GM19240 (cell line): ENCODE data around the gene ARSB.

Experiments used
- DNase-seq: peaks from one replicate; pipeline ENCODE4 v3.0.0; 2011; ENCODE audit warnings: low spot score; ENCODE audit not compliant: insufficient read length

Gene ARSB

GRCh38 chr5:78985116-78985724 is at the start of gene ARSB:
ARSB (minus strand) TSS chr5:78985310; CDS start chr5:78985248, 62 bp downstream.
- peak; percentile 4 for DNase-seq

- no peak for DNase-seq
Observed at GRCh38 chr5:79032782-79033181, 47.7 kb upstream of the ARSB start.

DNA sequence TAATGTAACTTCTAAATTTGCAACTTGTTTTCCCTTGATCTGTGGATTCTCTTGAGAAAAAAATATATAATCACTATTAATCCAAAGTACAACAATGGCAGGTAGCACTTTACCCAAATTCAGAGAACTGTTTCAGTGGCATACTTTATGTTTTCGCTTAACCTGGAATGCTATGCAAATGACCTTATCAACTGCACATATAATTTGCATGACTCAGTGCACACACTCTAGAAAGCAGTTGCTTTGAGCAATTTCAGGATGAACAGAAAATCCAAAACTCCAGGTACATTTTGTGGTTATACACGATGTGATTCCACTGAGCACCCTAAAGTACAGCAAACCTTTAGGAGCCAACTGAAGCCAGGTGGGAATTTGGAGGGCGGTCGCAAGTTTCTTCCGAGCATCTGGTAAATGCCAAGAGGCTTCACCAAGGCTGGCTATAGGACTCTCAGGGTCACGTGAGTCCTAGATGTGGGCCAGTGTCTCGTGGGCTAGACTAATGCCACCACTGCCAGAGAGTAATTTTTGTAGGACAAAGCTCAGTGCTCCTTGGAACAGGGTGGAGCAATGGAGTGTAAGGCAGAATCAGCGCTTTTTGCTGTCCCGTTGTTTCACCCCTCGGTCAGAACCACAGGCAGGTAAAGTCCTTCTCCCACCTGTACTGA is 47.1 kb upstream of the ARSB start:
- DNase-seq = no peak

DNA sequence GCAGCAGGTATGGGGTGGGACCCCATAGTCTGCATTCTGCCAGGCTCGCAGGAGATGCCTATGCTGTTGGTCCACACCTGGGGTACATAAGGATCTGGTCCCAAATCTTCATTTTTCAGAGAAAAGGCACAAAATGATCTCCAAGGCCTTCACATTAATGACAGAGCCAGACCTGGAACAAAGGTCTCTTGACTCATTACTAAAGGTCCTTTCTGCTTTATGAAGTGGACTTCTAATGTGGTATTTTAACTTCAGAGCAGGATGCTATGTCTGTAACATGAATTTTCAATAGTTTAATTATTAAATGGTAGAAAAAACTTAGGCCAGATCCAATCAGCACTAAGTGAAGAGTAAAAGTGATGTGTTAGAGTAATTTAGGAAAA is 46.4 kb upstream of the ARSB start:
- no peak for DNase-seq

GRCh38 chr5:79030663-79031484 is 45.8 kb upstream of the ARSB start:
- no peak for DNase-seq

DNA sequence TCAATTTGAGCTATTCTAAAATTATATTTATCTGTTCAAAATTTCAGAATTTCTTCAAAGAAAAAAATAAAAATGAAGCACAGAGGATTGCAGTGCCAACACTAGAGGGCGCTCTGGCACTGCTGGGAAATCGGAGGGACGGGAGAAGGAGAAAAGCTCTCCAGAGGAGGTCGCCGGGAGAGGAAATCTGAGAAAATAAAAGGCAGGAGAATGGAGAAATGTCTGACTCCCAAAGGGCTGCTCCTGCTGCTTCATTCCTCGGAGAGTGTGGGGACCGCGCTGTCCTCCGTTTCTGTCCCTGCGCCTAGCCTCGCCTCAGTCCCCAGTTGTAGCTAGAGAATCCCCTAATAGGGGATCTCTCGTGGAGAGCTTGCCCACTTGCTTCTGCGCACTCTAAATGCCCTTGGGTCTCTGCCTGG is 40.0 kb upstream of the ARSB start:
- DNase-seq = no peak

- DNase-seq = no peak
Observed at GRCh38 chr5:79023947-79024346, 38.8 kb upstream of the ARSB start.

DNA sequence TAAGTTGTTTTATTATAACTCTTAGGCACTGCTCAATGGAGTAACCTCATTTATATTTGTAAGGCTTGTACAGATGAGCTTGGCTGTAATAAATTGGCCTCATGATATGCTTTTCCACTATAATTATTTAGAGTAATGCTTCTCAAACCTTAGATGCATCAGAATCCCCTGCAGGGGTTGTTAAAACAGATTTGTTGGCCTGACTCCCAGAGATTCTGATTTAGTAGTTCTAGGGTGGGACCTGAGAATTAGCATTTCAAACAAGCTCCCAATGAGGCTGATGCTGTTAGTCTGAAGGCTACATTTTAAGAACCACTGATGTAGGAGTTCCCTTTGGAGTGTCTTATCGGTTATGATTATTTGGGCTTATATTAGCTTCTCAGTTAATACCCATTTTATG is 38.2 kb upstream of the ARSB start:
- no peak for DNase-seq

DNA sequence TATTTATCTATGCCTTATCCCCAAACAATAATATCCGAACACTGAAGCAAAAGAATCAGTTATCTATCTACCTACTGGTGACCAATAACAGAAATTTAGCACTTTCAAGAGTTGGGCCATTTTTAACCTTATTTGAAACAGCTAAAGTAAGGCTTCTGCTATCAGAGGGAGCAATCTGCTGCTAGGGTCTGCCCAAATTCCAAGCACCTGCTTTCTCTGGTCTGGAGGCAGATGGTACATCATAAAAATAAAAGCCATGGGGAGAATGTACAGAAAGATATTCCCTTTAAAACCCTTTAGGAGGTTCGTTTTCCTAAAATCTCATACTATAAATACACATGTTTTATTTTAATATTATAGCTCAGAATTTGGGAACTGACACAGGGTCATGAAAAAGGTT is 37.7 kb upstream of the ARSB start:
- no peak for DNase-seq

- DNase-seq = no peak
Observed at GRCh38 chr5:79021753-79022152, 36.6 kb upstream of the ARSB start.

DNA sequence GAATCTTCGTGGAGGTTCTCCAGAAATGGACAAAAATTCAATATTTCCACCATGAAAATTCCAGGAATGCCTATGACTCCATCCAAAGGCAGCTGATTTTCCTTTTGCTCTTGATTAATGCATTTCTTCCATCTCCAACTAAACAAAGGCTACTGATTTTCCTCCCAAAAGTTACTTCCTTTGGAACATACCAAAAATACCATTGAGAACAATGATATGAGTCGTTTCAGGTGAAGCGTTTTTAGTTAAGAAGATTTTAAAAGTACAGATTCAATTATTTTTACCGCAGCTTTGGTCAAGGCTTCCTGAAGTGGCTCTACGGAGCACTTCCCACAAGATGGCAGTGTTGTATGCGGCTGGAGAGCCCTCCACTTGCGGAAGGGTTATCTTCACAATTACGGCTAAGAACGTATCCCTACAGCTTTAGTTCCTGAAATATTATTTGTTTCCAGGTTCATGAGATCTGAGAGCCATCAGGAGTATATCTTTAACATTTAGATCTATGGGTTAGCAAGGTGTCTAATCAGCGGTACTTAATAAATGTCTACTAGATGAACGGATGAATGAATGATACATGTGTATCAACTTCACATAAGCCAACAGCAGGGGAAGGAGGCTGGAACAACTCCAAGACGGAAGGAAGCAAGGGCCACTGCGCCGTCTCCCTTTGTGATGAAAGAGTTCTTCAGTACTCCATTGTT is 35.9 kb upstream of the ARSB start:
- DNase-seq = no peak

DNA sequence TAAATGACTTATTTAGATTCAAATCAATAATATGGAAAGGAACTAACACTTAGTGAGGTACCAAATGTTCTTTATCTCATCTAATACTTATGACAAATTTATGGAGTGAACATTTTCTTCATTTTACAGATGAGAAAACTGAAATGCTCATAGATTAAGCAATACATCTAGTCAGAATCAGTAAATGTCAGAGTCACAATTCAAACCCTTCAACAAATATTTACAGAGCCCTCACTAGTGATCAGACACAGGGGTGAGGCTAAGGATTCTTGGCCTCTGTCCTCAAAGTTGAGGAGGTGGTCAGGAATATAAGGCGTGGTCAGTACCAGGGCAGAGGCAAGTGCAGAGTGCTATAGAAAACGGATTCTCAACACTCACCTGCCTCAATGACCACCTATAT is 29.5 kb upstream of the ARSB start:
- DNase-seq = no peak

DNA sequence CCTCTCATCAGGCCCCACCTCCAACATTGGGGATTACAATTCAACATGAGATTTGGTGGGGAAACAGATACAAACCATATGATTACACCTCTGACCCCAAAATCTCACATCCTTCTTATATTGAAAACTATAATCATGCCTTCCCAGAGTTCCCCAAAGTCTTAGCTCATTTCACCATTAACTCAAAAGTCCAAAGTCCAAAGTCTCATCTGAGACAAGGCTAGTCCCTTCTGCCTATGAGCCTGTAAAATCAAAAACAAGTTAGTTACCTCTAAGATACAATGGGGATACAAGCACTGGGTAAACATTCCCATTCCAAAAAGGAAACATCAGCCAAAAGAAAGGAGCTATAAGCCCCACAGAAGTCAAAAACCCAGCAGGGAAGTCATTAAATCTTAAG is 26.8 kb upstream of the ARSB start:
- DNase-seq = no peak

DNA sequence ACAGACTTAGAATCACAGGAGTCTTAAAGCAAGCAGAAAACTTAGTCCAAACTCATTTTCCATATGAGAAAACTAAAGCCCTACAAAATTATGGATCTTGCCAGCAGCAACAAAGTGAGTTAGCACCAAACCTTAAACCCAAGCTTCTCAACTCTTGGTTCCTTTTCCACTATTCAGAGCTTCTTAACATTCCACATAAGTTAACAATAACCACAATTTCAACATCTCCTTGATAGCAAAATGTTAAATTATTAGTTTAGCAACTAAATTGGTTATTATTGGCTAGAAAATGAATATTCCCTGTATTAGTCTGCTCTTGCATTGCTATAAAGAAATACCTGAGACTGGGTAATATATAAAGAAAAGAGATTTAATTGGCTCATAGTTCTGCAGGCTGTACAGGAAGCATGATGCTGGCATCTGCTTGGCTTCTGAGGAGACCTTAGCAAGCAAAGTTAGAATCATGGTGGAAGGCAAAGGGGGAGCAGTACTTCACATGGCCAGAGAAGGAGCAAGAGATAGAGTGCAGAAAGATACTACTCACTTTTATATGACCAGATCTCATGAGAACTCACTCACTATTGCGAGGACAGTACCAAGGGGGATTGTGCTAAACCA is 26.2 kb upstream of the ARSB start:
- no peak for DNase-seq

DNA sequence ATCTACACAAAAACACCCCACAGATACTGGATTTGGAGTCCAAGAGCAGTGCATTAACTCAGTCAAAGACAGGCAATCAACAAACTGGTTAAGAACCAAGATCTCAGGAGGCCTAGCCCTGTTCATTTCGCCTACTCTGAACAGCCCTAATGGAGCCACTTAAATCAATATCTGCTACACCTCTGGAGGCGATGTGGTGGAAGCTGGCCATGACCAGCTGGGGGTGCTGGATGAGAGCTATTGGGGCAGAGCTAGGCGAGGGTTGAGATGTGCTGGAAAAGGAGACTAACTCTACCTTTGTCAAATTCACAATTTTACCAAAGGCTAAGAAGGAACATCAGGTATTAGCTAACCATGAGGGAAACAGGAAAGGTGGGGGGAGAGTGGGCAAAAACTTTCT is 23.3 kb upstream of the ARSB start:
- DNase-seq = no peak

GRCh38 chr5:79007872-79008271 is 22.8 kb upstream of the ARSB start:
- no peak for DNase-seq

DNA sequence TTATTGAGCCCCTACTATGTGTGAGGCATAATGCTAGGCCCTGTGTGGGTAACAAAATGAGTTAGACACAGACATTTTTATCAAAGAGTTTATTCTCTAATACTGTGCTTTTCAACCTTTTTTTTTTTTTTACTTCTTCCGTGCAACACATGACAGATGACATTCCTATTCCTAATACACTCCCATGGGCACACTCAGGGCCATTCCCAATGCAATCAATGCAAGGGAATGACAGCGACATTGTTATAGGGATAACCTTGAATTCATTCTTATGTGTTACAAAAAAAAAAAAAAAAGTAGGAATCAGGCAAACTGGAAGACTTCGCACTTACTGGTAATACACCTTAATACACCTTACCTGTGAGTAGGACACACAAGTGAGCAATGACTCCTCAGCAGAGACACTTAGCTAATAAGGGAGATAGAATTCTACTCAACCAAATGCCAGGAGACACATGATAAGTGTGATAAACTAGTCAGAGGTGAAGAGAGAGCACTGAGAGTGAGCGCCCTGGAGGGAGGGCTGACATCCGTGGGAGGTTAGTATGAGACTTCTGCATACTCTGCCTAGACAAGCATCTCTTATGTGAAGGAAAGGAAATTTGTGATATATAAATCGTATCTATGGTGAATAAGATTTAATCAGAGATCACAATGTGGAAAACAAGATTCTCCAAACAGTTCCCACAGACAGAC is 21.0 kb upstream of the ARSB start:
- DNase-seq = no peak

- no peak for DNase-seq
Observed at GRCh38 chr5:79005151-79005550, 20.0 kb upstream of the ARSB start.

DNA sequence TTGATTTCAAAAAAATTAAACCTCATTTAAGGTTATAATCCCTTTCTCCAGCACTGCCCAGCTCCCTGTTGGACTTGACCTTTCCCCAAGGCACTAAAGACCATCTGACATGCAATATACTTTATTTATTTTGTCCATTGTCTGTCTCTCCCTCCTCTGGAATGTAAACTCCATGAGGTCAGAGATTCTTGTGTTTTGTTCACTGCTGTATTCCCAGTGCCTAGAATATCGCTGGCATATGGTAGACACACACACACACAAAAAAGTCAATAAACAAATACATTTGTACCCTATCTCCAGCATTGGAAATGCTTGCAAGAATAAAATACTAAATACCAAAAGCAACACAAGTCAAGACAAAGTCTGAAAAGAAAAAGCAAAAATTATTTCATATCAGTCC is 17.3 kb upstream of the ARSB start:
- no peak for DNase-seq

- DNase-seq = no peak
Observed at GRCh38 chr5:79001471-79001870, 16.4 kb upstream of the ARSB start.

GRCh38 chr5:78997090-78997489 is 12.0 kb upstream of the ARSB start:
- DNase-seq = no peak
